GM18870 (cell line): Measurements from ENCODE around the gene COL1A1.

ENCODE experiments used
- ATAC-seq: cut with Tn5 transposase; IDR thresholded peaks from one replicate; pipeline ENCODE4 v1.9.1; 2021; ENCODE audit warnings: moderate library complexity; ENCODE audit not compliant: unreplicated experiment

COL1A1 gene

GRCh38 chr17:50157891-50158290 lies 43.5 kb downstream of the COL1A1 start:
- ATAC-seq: no peak

GRCh38 chr17:50155115-50155819 lies 46.2 kb downstream of the COL1A1 start:
- no peak for ATAC-seq

- ATAC-seq: no peak
Observed at GRCh38 chr17:50154604-50155003, 46.8 kb downstream of the COL1A1 start.

- ATAC-seq: no peak
Observed at GRCh38 chr17:50153650-50154575, 47.5 kb downstream of the COL1A1 start.

GRCh38 chr17:50152736-50153135 lies 48.7 kb downstream of the COL1A1 start:
- ATAC-seq: no peak

GRCh38 chr17:50151937-50152547 lies 49.4 kb downstream of the COL1A1 start:
- no peak for ATAC-seq

GRCh38 chr17:50151041-50151936 lies 50.1 kb downstream of the COL1A1 start:
- ATAC-seq: no peak

- ATAC-seq: no peak
Observed at GRCh38 chr17:50150354-50151040, 50.9 kb downstream of the COL1A1 start, which contains the start of gene PPP1R9B. TSS of gene PPP1R9B (minus strand) at chr17:50150677. CDS start at chr17:50150513, 164 bp downstream.

GRCh38 chr17:50149417-50150353 lies 51.7 kb downstream of the COL1A1 start:
- ATAC-seq: no peak

- ATAC-seq: no peak
Observed at GRCh38 chr17:50149091-50149416, 52.4 kb downstream of the COL1A1 start.

GRCh38 chr17:50148226-50149090 lies 53.0 kb downstream of the COL1A1 start:
- peak; percentile 39 for ATAC-seq

GRCh38 chr17:50147841-50148225 lies 53.6 kb downstream of the COL1A1 start:
- ATAC-seq: no peak

GRCh38 chr17:50146927-50147665 lies 54.3 kb downstream of the COL1A1 start:
- no peak for ATAC-seq

- no peak for ATAC-seq
Observed at GRCh38 chr17:50146230-50146926, 55.1 kb downstream of the COL1A1 start.

- no peak for ATAC-seq
Observed at GRCh38 chr17:50145532-50146229, 55.8 kb downstream of the COL1A1 start.

- ATAC-seq: no peak
Observed at GRCh38 chr17:50144845-50145531, 56.4 kb downstream of the COL1A1 start.
